Medulla oblongata (tissue), 1 donor: ENCODE results near the gene HCFC1.
A peak's percentile ranks its signal among the peaks of the same experiment; 100 is the strongest.

Experiments used
- DNase-seq: peaks from one replicate; pipeline ENCODE4 v3.0.0-alpha.2; 2015; ENCODE audit errors: extremely low spot score

The HCFC1 gene

DNA sequence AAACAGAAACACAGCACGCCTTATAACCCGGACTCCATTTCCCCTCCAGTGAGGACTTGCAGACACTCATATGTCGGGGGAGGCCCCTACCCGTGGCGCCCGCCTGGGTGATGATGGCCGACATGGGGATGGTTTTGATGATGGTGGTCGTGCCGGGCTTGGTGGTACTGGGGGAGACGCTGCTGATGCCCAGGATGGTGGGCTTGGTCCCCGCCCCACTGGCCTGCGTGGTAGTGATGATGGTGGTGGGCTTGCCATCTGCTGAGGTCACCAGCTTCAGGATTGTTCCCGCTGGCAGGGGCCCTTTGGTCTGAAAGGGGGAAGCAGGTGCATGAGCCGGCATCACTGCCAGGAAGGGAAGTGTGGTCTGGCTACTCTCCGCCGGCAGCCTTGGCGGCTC lies 14.4 kb downstream of the HCFC1 start:
- DNase-seq, result no peak

DNA sequence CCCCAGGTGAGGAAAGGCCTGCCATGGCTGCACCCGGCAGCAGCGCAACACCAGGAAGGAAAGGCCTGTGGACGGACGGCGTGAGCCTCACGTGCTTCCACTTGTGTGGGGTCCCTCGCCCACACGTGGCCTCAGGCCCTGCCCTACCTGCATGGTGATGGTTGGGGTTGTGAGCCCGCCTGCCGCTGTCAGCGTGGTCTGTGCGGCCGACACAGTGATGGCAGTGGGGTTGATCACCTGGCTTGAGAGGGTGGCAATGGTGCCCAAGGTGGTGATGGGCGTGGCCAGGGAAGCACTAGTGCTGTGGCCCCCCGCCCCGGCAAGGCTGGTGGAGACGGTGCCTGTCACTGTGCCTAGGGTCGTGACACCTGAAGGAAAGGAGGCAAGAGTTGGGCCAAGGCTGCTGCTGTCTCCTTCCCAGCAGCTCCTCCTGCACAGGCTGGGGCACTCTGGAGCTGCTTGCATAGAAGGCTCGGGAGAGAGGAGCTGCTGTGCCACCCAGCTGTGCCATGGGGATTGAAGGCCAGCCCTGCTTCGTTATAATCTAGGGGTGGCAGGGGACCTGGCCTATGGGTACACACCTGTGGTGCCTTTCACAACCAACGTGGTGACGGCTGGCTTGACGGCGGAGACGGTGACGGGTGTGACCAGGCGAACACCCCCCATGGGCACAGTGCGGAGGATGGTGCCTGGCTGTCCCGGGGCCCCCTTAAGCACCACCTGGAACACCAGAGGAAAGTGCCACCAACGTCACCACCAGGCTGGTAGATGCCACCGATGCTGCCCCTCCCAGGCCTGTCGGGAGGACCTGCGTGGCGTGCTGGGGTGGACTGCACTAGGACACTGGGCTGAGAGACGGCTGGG lies 15.3 kb downstream of the HCFC1 start:
- DNase-seq, result no peak

DNA sequence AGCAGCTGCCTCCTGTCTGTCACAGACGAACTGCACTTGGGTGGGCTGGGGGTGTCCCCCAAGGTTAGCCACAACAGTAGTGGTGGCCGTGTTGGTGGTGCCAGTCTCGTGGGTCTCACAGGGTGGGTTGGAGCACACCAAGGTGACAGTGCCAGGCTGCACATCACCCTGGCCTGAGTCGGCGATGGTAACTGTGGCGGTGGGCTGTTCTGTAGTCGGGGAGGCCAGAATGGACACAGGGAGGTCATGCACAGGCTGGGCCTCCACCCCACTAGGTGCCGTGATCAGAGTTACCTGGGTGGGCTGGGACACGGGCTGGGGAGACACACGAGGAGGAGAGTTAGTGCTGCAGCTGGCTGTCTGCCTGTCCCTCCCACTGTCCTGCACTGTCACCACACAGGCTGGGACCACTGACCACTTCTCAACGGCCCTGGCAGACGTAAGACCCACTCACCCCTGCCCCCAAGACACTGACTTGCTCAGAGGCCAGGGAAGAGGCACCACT lies 16.3 kb downstream of the HCFC1 start:
- no peak for DNase-seq

DNA sequence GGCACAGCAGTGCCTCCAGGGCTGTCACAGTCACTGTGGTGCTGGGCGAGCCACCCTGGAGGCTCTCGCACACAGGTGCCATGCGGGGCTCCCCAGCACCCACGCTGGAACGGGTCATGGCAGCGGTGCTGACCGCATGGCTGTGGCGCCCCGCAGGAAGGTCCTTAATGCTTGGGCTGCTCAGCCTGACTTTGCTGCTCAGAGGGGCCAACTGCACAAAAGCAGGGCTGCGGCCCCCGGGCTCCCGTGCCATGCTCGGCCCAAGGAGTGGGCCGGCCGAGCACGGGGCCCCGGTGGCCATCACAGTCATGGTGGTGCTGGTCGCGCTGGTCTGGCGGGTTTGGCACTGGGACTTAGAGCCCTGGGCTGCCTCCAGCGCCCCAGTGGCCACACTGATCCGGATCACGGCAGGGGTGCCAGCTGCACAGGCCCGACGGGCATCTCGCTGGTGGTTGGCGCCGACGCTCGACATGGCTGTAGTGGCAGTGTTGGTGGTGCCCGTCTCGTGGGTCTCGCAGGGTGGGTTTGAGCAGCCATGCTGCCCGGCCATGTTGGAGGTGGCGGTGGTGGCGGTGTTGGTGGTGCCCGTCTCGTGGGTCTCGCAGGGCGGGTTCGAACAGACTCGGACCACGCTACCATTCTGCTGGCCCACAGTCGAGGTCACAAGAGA lies 16.9 kb downstream of the HCFC1 start:
- DNase-seq, result no peak

DNA sequence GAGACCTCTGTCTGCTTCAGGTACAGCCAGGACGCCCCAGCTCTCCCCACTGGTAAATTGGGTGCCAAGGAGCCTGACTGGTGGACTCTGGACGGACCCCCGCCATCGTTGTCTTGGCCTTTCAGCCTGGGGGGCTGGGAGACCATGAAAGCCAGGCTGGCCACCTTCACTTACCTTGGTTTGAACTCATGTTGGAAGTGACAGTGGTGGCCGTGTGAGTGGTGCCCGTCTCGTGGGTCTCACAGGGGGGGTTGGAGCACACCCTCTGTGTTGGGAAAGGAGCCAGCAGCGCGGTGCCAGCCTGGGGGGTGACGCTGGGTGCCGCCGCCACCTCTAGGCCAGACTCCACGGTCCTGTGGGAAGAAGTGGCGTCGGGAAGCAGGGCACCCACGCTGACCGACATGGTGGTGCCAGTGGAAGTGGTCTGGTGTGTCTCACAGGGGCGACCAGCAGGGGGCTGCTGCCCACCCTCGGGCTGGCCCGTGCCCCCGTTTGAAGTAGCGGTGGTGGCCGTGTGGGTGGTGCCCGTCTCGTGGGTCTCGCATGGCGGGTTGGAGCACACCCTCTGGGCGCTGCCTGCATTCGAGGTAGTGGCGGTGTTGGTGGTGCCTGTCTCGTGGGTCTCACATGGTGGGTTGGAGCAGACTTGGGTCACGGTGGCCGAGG lies 17.6 kb downstream of the HCFC1 start:
- DNase-seq, result no peak

DNA sequence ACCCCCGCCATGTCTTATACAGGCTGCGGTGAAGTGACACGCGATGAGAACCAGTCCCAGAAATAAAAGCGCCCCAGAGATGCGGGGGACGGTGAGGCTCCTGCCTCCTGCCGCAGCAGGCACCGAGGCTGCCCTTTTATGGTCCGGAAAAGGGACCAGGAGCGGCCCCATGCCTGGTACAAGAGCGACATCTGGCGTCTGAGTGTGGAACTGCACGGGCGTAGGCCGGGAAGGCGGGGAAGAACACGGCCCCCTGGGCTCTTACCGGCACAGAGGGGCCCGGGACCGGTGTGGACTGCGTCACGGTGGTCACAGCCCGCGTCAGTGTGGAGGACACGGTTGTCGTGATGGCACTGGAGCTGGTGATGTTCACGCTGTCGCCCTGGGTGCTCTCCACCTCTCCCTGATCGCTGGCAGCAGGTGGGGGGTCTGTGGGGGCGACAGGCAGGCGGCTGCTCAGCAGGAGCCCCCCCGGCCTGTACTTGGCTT lies 18.2 kb downstream of the HCFC1 start:
- peak; percentile 57 for DNase-seq

DNA sequence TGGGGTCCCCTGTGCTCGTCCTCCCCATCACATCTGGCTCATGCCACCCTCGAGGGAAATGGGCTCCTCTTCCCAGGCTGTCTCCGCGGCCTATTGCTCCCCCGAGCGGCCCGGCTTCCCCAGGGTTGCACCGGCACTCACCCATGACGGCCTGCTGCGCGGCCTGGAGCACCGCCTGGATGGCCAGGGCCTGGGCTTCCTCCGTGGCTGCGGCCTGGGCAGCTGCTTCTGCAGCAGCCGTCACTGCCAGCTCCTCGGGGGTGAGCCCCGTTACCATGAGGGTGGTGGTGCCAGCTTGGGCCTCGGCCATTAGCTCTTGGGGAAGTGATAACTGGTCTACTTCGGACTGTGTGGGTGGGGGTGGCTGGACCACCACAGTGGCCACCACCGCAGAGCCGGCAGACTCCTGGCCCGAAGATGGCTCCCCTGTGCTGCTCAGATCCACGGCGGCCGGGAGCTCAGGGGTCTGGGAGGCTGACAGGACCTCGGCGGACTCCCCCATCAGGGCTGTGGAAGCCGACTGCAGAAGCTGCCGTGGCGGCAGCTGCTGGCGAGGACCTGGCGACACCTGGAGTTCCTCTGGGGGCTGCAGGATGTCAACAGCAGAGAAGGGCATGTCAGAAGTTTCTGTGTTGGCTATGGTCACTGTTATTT lies 19.1 kb downstream of the HCFC1 start:
- no peak for DNase-seq

DNA sequence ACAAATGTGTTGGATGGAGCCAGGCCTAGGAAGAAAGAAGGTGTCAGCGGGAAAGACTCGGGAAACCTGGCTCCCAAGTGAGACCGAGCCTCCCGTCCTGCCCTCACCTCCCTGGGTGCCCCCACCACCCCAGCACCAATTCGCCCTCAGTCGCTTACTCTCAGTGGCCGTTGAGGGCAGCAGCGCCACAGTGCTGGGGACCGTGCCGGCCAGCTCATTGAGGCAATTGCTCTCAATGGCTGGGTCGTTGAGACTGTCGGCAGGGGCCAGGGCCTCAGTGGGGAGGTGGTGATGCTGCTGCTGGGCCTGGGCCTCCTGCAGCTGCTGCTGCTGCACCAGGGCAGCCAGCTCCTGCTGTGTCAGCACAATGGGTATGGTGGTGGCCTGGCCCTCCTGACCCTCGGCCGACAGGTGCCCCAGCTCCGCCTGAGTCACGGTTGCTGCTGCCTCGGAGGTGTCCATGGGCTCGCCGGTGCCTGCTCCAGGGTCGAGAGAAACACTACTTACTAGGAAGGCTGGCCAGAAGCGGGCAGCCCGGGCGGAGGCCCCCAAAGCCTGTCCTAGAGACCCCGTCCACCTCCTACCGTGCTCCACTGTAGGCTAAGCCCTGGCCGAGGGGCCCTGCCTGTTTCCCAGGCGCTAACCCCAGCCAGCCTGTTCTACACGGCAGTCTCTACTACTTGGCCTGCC lies 19.8 kb downstream of the HCFC1 start:
- no peak for DNase-seq

DNA sequence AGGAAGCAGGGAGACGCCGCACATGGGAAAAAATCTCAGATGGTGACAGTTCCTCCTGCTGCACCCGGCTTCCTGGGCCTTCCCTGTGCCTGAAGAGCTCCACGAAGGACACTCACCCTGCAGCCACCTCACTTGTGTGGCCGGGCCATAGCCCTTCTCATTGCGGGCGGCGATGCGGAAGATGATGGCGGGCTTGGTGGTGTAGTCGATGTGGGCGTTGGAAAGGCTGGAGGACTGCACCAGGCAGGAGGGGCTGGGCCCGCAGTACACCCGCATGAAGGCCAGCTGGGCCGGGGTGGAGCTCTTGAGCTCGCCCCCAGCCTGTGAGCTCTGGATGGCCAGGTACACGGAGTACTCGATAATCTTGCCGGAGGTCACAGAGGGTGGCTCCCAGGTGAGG lies 21.5 kb downstream of the HCFC1 start:
- no peak for DNase-seq

DNA sequence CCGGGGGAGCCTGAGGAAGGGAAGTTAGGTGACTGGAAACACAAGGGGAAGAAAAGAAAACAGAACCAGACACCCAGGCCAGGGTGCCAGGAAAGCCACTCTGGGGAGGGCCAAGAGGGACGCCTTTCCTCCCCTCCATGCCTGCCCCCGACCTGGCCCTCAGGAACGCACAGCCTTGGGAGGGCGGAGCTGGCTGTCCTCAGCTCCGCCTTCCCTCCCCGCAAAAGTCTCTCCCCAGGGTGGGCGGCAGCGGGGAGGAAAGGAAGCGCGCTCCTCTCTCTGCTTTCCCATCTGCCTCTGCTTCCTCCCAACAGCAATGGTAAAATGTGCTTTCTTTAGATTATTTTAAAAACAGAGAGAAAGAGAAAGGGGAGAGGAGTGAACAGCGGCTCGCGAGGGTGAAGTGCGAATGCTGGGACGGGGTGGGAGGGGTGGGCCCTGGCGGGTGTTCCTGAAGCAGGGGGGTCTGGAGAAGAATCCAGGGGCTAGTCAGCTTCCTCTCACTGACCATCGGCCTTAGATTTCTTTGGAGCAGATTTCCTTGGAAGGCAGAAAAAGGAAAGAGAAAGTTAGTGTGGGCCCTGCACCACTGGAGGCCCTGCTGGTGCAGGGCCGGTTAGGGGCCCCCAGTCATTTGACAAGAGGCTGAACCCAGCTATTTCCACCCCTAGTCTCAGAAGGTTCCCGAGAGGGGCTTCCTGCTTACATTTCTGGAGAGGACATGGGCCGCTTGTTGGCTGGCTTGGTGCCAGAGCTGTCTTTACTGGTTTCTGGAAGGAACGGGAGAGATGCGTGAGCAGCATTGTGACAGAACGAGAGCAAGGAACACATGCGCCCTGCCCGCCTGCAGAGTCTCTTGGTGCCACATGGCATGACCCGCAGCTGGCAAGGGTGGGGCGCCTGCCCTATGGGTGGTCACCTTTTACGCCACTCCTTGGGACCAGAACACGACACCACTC lies 22.5 kb downstream of the HCFC1 start:
- no peak for DNase-seq

DNA sequence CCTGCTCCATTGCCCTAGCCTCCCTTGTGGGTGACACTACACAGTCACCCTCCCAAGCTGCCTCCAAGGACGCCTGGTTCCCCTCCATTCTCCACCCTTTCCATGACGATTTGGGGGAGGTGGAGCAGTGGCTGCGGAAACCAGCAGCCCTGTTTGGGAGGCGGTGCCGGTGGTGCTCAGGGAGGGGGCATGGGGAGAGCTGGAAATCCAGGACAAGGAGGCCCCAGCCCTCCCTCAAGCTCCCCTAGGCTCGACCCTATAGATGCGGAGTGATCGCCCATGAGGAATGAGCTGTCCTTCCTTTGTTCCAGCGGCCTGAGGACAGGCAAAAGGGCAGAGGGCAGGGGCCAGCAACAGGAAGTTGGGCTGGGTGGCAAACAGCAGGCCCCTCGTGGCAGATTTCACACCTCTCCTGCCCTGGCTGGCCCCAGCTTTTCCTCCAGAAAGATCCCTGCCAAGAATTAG lies 23.6 kb downstream of the HCFC1 start:
- DNase-seq, result no peak

DNA sequence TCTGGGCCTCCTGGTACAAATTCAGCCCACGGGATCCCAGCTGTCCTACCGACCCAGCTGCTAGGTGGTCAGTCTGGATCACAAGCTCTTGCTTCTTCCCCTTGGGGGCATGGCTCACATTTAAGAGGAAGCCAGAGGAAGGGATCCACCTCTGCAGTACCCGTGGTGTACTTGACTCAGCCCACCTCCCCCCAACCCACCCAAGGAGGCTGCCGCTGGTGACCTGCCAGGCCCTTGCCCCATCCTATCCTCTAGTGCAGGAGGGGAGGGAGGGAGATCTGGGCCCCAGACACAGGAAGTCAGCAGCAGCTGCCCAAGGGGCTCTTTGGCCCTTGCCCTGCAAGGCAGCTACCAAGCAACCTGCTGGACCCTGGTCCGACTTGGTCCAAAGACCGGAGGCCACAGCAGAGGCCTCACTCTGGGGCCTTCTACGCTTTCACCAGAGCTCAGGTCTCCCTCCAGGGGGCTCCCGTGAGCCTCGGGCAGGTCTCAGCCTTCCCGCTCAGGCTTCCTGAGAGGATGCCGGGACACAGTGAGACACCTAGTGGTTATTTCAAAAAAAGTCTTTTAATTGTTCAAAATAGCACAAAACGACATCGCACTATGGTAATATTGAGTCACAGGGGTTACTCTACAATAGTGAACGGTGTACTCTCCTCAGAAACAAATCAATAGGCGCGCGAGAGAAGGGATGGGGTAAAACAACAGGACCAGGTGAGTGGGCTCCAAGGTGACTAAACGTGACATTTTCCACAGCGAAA lies 24.4 kb downstream of the HCFC1 start:
- peak; percentile 75 for DNase-seq

DNA sequence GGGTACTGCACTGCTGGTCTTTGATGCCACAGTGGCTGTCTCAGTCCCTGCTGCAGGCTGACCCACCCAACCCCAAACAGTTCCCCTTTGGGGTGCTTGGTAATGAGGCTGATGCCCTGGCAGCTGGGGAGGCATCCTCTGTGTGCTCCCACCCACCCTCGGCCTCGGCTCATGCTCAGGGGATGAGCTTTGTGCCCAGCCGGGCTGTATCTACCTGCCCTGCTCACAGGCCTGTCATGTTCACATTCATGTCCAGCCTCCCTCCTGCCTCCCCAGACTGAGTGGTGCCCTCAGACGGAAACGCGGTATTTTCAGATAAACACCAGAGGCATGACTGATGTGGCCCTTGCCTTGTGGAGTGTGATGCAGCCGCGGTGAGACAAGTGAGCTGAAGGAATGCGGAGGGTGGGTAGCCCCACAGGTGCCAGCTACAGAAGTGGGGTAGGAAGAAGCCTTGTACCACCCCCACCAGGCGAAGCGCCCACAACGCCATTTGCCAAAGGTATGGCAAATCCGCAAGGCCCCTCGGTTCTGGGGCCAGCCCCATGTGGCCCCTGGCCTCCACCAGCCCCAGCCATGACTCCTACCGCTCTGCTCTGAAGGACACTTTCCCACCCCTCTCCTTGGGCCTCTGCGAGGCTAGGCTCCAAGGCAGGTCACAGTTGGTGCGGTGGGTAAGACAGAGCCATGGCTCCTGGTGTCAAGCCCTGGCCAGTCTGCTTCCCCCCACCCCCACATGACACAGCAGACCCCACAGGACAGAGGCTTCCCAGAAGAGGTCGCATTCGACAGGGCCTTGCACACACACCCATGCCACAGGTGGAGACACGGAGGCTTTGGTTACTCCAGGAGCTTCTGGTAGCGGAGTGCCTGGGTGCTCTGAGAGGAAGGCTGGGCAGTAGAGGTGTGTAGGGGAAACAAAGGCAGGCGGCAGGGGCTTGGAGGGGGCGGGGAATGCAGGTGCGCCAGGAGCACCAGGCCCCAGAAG lies 25.4 kb downstream of the HCFC1 start:
- DNase-seq, result no peak

DNA sequence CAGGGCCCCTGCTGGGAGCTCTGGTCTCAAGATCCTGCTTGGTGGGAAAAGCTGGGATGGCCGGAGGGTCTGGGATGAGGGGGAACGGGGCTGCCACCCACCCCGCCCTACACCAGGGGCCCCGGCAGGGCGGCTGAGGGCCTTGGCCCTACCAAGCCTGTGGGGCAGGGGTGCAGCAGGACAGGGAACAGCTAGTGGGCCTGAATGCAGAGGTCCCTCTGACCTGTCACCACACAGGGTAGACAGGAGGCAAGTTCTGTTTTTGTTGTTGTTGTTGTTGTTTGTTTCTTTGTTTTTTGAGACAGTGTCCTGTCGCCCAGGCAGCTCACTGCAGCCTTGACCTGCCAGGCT lies 26.8 kb downstream of the HCFC1 start:
- DNase-seq, result no peak

DNA sequence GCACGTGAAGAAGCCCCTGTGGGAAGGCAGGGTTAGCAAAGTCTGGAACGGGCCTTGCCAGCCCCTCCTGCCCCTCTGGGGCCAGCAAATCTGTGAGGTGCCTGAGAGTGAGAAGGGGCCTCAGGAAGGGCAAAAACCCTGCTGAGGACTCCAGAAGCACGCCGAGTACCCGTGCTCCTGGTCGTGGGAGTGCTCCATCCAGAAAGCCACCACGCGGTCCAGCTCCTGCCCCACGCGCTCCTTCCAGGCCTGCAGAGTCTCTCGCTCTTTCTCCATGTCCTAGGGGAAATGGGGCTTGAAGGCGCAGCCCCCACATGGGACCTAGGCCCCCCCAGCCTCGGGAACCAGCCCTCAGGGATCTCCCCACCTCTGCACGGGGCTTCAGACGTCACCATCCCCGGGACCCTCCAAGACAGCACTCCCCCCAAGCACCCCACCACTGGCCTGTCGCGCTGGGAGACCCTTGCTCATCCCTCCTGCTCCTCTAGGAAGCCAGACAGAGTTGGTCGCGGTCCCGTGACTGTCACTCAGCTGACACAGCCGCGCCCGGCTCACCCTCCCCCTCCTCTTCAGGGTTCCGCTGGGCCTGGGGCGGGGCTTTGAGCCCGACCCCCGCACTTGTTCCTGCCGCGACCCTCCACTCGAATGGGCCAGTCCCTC lies 27.3 kb downstream of the HCFC1 start, which contains the start of gene RENBP:
Gene RENBP, minus strand, starts transcription at position 504 of the 660 bp plus-strand sequence. Its CDS starts 33 bp downstream, at position 471.
- peak; percentile 59 for DNase-seq

DNA sequence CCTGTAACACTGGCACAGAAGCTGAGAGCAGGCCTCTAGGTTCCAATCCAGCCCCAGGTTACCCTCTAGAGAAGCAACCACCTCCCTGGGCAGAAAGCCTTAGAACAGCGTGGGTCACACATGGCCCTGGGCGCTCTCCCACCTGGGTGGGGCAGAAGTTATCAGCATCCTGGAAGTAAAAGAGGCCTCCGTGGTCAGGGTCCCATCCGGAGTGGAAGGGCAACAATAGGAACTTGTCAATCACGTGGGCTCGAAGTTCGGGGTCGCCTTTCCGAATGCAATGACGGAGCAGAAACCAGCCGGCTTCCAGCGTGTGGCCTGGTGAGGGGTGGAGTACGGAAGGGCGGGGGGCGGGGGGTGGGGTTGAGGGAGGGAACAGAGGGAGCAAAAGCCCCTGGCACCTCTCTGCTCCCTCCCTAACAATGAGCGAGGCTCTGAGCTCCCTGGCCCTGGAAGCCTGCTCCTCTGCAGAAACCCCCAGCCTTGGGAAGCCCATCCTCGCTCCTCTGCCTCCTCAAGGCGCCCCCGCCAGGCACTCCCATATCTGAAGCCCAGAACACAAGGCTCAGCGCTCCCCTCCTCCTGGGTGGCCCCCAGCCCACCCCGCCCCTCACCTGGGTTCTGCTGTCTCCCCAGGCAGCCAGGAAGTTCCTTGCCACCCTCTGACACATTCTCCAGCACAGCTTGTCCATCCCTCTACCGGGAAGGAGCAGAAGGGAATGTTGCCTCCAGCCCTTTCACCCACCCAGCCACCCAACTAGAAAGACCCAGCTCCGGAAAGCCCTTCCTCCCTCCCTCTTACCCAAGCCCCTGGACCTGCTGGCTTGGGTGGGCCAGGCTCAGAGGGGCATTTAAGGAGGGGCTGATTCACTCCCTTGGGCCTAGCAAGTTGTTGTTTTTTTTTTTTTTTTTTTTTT lies 30.0 kb downstream of the HCFC1 start:
- DNase-seq, result no peak
